Rectal smooth muscle tissue (tissue), 1 donor: ENCODE measurements around the gene FAM13A.

Experiments used
- H3K27ac ChIP-seq: one replicate; pipeline ENCODE4 v1.7.0; 2013; ENCODE audit warnings: low read depth, low read length, inconsistent platforms
- H3K27me3 ChIP-seq: one replicate; pipeline ENCODE4 v1.7.0; 2013; ENCODE audit warnings: low read length; ENCODE audit not compliant: control insufficient read depth, insufficient read depth
- H3K36me3 ChIP-seq: one replicate; pipeline ENCODE4 v1.7.0; 2013; ENCODE audit warnings: low read length; ENCODE audit not compliant: control insufficient read depth, insufficient read depth
- H3K4me1 ChIP-seq: one replicate; pipeline ENCODE4 v1.7.0; 2013; ENCODE audit warnings: low read length; ENCODE audit not compliant: control insufficient read depth, insufficient read depth
- H3K4me3 ChIP-seq: one replicate; pipeline ENCODE4 v1.7.0; 2013; ENCODE audit warnings: low read length
- H3K9ac ChIP-seq: one replicate; pipeline ENCODE4 v1.7.0; 2013; ENCODE audit warnings: low read length

The FAM13A gene

DNA sequence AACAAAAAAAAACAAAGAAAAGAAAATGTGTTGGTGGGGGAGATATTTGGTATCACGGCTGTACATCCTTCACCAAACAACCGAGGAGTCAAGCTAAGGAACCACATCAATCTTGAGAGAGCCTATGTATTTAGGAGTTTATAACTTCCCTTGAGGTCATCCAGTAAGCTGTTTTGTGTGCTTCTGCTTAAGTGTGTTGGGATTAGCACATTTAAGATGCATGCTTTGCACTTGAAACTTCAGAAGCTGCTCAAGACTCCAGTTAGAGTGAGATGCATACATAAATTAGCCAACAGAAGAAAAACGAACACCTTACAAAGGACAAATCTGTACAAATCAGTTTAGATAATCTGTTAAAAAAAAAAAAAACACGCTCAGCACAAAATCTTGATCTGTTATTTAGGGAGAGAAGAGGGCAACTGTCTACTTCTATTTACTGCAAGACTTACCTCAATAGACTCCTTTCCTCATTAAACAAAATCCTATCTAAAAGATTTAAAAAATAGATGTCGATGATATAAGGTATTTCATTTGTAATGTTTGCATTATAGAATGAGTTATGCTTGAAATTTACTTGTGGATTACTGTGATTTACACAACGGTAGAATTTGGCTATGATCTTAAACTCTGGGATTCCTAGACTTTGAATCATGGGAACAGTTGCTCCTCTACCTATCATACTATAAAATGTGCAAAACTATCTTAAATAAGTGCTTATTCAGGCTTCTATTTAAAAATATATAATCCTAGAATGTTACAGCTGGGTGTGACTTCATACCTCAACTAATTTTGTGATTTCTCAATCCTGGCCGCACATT, 305.5 kb downstream of the FAM13A start:
- H3K4me1 ChIP-seq, result no peaks in the 10 kb centered on the region
- H3K27me3 ChIP-seq, result no peaks in the 10 kb centered on the region
- no peak overlapping the region for H3K27ac ChIP-seq
- H3K36me3 ChIP-seq, result peaks cover 29% of the 10 kb centered on the region
- no peak overlapping the region for H3K4me3 ChIP-seq
- no peak overlapping the region for H3K9ac ChIP-seq

DNA sequence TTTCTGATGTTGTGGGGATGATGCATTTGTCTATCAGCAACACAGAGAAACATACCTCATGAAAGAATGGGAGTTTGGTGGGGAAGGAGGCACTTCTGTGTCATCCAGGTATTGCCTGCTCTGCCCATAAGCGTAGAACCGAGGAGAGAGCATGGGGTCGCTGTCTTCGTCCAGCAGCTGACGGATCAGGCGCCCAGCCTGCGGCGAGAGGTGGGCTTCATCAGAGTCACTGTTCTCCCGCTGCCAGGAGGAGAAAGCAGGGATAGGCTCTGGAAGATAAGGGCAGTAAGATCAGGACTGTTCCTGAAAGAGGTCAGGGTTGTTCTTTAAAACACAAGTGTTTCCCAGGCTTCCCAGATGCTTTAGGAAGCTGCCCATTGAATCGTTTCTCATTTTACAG, 306.6 kb downstream of the FAM13A start:
- Histone ChIP-seq H3K4me1 (no peaks in the 10 kb centered on the region), H3K36me3 (peaks cover 32% of the 10 kb centered on the region), H3K27ac (no peak overlapping the region), H3K4me3 (no peak overlapping the region), H3K27me3 (no peaks in the 10 kb centered on the region), H3K9ac (no peak overlapping the region)

DNA sequence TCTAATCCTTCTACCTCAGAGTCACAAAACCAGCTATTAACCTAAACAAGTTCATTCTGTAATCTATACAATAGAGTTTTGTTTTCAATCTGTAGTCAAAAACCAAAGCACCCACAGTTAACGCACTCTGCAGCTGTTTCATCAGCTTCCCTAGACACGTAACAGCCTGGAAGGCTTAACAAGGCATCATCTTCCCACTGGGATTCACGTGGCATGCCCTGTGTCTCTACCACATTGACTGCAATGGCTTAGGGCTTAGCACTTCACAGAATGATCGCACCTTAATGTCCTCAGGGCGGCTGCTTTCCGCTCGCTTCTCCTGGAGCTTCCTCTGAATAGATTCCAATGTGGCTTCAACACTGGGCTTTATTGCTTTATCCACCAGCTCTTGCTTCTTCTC, 309.6 kb downstream of the FAM13A start:
- H3K4me3 ChIP-seq, result no peak overlapping the region
- H3K36me3 ChIP-seq, result peaks cover 32% of the 10 kb centered on the region
- no peaks in the 10 kb centered on the region for H3K4me1 ChIP-seq
- no peaks in the 10 kb centered on the region for H3K27me3 ChIP-seq
- H3K9ac ChIP-seq, result no peak overlapping the region
- H3K27ac ChIP-seq, result no peak overlapping the region

DNA sequence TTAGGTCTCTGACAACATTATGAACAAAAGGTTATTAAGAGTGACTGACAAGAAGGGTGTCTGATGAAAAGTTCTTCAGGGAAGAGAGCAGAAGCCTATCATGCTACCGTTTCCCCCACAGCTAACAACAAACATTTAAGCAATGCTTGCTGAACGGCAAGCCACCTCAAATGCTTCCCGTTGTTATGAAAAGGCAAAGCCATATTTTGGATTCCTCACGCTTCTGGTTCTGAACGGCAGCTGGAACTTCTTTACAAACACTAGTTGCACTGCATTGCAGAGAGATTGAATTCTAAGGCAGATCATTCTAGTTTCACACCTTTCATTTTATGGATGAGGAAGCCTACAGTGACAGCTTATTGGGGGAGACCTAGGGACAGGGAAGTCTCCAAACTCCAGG, 310.8 kb downstream of the FAM13A start:
- Histone ChIP-seq H3K4me1 (no peaks in the 10 kb centered on the region), H3K4me3 (no peak overlapping the region), H3K36me3 (peaks cover 32% of the 10 kb centered on the region), H3K9ac (no peak overlapping the region), H3K27me3 (no peaks in the 10 kb centered on the region), H3K27ac (no peak overlapping the region)

DNA sequence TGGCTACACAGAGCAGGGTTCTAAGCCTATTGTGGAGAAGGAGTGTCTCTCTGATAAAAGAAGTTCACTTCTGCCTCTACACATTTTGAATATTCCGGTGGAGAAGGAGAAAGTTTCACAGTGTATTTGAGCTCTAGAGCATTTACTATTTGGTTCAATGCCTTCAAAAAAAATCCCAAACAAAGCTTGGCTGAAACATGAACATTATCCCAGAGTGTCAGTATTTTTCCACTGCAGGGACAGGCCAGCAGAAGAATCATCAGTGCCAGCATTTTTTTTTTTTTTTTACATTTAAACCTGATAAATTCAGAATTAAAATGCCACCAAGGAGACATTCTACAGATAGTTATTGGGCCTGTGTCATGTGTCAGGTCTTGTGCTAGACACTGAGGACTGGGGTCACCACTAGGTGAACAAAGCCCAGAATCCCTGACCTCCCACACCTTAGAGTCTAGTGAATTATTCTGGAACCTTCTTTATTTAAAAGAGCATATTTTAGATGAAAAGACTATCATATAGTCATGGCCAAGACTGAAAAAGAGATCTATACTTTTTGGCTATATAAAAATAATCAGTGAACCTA, 311.3 kb downstream of the FAM13A start:
- Histone ChIP-seq H3K9ac (no peak overlapping the region), H3K4me1 (no peaks in the 10 kb centered on the region), H3K4me3 (no peak overlapping the region), H3K36me3 (peaks cover 32% of the 10 kb centered on the region), H3K27me3 (no peaks in the 10 kb centered on the region), H3K27ac (no peak overlapping the region)

DNA sequence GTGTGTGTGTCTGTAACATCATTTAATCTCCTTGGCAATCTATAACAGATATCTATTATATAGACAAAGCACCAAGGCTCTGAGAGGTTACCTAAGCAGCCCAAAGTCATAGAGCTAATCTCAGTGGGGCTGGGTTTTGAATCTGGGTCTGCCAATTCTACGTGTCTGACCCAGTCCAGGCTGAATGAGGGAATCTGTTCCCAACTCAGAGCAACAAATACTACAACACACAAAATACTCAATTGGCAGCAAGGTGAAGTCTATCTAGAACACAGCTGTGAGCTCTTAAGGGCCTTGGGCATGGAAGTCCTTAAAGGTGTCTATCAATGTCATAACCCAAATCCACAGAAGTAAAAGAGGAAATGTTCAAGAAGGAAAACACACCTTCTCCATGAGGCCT, 311.8 kb downstream of the FAM13A start:
- H3K27ac ChIP-seq, result no peak overlapping the region

DNA sequence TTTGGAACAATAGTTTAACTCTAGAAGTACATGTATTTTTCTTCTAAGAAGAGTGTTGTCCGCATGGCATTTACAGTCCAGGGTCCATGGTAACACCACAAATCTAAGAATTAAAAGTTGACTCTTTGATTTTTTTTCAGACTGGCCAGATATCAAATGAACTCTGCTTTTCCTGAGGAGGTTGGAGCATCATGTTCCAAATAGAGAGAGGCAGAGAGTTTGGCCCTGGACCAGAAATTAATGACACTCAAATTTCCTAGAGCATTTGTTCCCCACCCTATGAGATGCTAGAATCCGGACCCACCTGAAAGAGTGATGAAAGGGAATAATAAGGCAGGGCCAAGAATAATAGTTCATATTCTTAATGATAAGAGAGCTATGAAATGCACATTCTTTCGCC, 312.4 kb downstream of the FAM13A start:
- no peak overlapping the region for H3K9ac ChIP-seq
- H3K4me1 ChIP-seq, result no peaks in the 10 kb centered on the region
- H3K27ac ChIP-seq, result no peak overlapping the region
- no peak overlapping the region for H3K4me3 ChIP-seq
- peaks cover 22% of the 10 kb centered on the region for H3K36me3 ChIP-seq
- no peaks in the 10 kb centered on the region for H3K27me3 ChIP-seq

More for the DNA sequence above, 311.8 kb downstream of the FAM13A start:
- H3K27me3 ChIP-seq, result no peaks in the 10 kb centered on the region
- H3K36me3 ChIP-seq, result peaks cover 28% of the 10 kb centered on the region
- H3K4me3 ChIP-seq, result no peak overlapping the region
- no peak overlapping the region for H3K9ac ChIP-seq
- H3K4me1 ChIP-seq, result no peaks in the 10 kb centered on the region

DNA sequence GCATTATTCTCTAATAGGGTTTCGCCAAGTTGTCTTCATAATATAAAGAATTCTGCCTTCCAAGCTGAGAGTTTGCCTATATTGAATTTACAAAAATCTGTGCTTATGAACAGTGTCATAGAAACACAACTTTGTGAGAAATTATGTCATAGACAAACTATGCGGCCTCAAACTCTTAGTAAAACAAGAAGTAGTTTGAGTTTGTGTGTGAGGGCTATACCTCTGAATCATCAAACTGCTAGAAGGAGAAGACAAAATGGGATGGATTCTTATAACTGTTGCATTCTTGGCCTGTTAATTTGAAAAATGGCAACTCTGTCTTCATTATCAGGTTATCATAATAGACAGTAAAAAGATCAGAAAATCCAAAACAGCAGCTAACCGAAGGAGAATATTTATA, 313.3 kb downstream of the FAM13A start:
- Histone ChIP-seq H3K27ac (no peak overlapping the region), H3K9ac (no peak overlapping the region), H3K4me1 (no peaks in the 10 kb centered on the region), H3K4me3 (no peak overlapping the region), H3K36me3 (peaks cover 21% of the 10 kb centered on the region), H3K27me3 (no peaks in the 10 kb centered on the region)

DNA sequence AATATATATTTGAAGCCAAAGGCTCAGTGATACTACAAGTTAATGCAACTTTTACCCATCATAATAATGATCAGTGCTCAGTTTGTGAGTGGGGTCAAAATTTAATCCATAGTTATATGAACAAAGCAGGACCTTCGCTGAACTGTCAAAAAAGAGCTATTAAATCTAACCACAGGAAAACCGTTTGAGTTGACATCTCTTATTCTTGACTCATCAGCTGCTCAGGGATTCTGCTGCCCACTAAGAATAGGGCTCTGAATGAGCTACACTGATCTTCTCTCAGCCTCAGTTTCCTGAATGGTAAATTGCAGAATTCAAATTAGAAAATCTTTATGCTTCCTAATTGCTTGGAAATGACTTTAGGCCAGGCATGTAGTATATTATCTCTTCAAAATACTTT, 314.4 kb downstream of the FAM13A start:
- Histone ChIP-seq H3K27ac (no peak overlapping the region), H3K4me1 (peaks cover 5% of the 10 kb centered on the region), H3K9ac (no peak overlapping the region), H3K4me3 (no peak overlapping the region), H3K27me3 (no peaks in the 10 kb centered on the region), H3K36me3 (peaks cover 16% of the 10 kb centered on the region)

DNA sequence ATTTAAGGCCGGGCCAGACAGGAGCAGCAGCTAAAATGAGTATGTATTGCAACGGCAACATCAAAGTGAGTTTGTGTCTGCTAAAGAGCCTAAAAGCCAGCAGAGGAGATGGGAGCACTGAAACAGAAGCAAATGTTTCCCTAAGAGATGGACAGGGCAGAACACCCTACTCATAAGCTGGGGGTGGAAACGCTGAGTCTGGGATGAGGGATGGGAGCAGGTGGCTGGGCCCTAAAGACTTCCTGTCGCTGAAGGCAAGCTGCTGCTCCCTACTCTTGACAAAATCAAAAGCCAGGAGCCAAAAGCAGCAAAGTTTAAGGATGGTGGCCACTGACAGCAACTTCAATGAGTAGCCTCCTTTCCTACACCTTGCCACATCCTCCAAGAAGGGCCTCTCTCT, 318.8 kb downstream of the FAM13A start:
- Histone ChIP-seq H3K27me3 (no peaks in the 10 kb centered on the region), H3K27ac (peak overlapping the region; percentile 2), H3K4me1 (peaks cover 5% of the 10 kb centered on the region), H3K36me3 (peaks cover 11% of the 10 kb centered on the region), H3K9ac (no peak overlapping the region), H3K4me3 (no peak overlapping the region)

DNA sequence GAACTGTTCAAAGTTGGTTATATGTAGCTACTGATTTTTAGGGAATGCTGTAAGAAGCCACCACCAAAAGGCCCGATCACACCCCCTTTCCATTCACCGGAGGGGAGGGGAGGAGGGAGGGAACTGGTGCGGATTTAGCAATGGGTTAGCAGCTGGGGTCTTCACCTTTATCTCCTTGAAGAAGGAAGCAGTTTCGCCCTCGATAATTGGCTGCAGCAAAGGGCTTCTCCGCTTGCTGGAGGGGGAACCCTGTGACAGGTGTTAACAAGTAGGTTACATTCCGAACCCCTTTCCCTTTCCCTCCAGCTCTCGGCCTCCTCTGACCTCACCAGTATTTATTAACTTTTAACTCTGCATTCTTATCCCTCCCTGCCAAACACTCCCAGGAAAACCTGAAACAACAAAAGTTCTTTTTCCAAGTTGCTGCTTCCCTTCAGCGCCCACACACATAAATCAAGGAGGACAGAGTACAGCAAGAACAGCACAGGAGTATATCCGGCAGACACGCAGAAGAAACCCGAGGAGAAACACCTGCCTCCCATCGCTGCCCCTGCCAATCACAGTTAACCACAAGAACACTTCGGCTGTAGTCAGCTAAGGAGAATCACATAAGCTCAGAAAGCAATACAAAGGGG, 319.6 kb downstream of the FAM13A start:
- Histone ChIP-seq H3K27me3 (no peaks in the 10 kb centered on the region), H3K9ac (no peak overlapping the region), H3K4me3 (no peak overlapping the region), H3K36me3 (peaks cover 11% of the 10 kb centered on the region), H3K4me1 (peaks cover 5% of the 10 kb centered on the region), H3K27ac (peak overlapping the region; percentile 2)

DNA sequence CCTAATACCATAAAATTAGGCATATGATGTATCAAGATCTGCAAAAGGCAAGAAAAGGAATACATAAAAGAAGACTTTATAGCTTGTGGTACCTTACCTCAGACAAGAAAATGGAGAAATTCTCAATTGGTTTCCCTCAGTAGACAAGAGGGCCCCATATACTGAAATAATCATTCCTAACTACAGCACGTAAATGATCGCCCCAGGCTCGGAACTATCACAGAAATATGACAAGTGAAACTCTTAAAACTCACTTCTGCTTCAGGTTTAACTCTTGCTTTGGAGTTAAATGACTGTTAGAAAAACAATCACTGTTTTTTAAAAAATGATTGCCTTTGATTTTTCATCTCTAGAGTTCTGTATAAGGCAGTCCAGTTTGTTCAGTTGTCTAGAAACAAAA, 320.7 kb downstream of the FAM13A start:
- peaks cover 17% of the 10 kb centered on the region for H3K36me3 ChIP-seq
- no peak overlapping the region for H3K4me3 ChIP-seq
- peaks cover 5% of the 10 kb centered on the region for H3K4me1 ChIP-seq
- no peaks in the 10 kb centered on the region for H3K27me3 ChIP-seq
- H3K9ac ChIP-seq, result no peak overlapping the region
- no peak overlapping the region for H3K27ac ChIP-seq
